Sigmoid colon (tissue), 4 donors: ENCODE results near the gene ANKRD6.

Experiments used
- POLR2A ChIP-seq, 2 donors: fragments of 450-650 bp; IDR thresholded peaks; one replicate each; pipeline ENCODE4 v1.6.1; 2016; ENCODE audit warnings: antibody characterized with exemption in 2 of 2, mild to moderate bottlenecking in 2 of 2, moderate library complexity in 2 of 2
- POLR2AphosphoS5 ChIP-seq, 4 donors: sonication (generic); formaldehyde crosslinking; IDR thresholded peaks; one replicate each; pipeline ENCODE4 v1.6.1; 2017; ENCODE audit warnings: antibody characterized with exemption in 4 of 4
- TF ChIP-seq, protein P1 (sequence below), 4 experiments: fragments of 450-650 bp in 3 of 4; fragments of 200-600 bp in 1 of 4; IDR thresholded peaks; one replicate each; pipeline ENCODE4 v1.5.1; 2016 to 2019; ENCODE audit warnings: antibody characterized with exemption in 4 of 4, mild to moderate bottlenecking in 3 of 4, moderate library complexity in 2 of 4

DNA sequence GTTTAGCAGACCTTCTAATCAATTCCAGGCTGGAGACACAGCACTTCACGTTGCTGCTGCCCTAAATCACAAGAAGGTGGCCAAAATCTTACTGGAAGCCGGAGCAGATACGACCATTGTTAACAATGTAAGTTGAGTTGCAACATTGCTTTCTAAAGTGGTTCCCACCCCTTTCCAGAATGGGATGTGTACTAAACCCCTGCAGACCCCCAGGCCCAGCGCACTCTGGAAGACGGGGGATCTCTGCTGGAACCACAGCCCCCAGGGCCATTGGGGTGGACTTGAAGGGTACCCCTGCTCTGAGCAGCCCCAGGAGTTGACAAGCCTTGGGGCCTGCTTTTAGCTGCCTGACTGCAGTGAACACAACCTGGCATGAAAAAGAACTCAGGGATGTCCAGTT is 183.6 kb downstream of the ANKRD6 start:
- TF ChIP-seq, protein P1, sequence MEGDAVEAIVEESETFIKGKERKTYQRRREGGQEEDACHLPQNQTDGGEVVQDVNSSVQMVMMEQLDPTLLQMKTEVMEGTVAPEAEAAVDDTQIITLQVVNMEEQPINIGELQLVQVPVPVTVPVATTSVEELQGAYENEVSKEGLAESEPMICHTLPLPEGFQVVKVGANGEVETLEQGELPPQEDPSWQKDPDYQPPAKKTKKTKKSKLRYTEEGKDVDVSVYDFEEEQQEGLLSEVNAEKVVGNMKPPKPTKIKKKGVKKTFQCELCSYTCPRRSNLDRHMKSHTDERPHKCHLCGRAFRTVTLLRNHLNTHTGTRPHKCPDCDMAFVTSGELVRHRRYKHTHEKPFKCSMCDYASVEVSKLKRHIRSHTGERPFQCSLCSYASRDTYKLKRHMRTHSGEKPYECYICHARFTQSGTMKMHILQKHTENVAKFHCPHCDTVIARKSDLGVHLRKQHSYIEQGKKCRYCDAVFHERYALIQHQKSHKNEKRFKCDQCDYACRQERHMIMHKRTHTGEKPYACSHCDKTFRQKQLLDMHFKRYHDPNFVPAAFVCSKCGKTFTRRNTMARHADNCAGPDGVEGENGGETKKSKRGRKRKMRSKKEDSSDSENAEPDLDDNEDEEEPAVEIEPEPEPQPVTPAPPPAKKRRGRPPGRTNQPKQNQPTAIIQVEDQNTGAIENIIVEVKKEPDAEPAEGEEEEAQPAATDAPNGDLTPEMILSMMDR (IDR thresholded peaks at IDR 0.05) = no peak
- TF ChIP-seq POLR2A (IDR thresholded peaks at IDR 0.05) (no peak), POLR2AphosphoS5 (IDR thresholded peaks at IDR 0.05) (no peak)
